ENCODE results near the gene TCEA2. TPM values are rescaled to one million over a fixed set of nuclear protein-coding genes. Genes with fewer than 3 reads are reported as not detected.

Gene TCEA2
- total RNA-seq, 1 donor from 2014 or later = 123 TPM

- Mint-ChIP-seq H3K36me3 (ENCODE audit: low read depth, unreplicated experiment) (no peaks in the 10 kb centered on the region), H3K27me3 (ENCODE audit: unreplicated experiment) (peaks cover 6% of the 10 kb centered on the region), H3K27ac (ENCODE audit: unreplicated experiment) (no peak overlapping the region), H3K9me3 (ENCODE audit: unreplicated experiment) (no peaks in the 10 kb centered on the region), H3K4me1 (ENCODE audit: unreplicated experiment) (no peaks in the 10 kb centered on the region), H3K4me3 (ENCODE audit: unreplicated experiment) (no peak overlapping the region)
- DNase-seq (ENCODE audit: low spot score) = no peak
- no peak for TF ChIP-seq CTCF (IDR thresholded peaks at IDR 0.05; ENCODE audit: unreplicated experiment)
These were observed 49.0 kb downstream of the TCEA2 start for GRCh38 chr20:64111841-64112641.

GRCh38 chr20:64112691-64113443, 49.9 kb downstream of the TCEA2 start:
- H3K27me3 Mint-ChIP-seq (ENCODE audit: unreplicated experiment) = peaks cover 6% of the 10 kb centered on the region

GRCh38 chr20:64113444-64113775, 50.4 kb downstream of the TCEA2 start:
- H3K36me3 Mint-ChIP-seq (ENCODE audit: low read depth, unreplicated experiment) = no peaks in the 10 kb centered on the region
- no peak for TF ChIP-seq CTCF (IDR thresholded peaks at IDR 0.05; ENCODE audit: unreplicated experiment)
- no peak overlapping the region for H3K27ac Mint-ChIP-seq (ENCODE audit: unreplicated experiment)
- no peaks in the 10 kb centered on the region for H3K9me3 Mint-ChIP-seq (ENCODE audit: unreplicated experiment)
- no peak for DNase-seq (ENCODE audit: low spot score)
- H3K4me3 Mint-ChIP-seq (ENCODE audit: unreplicated experiment) = no peak overlapping the region
- peaks cover 6% of the 10 kb centered on the region for H3K27me3 Mint-ChIP-seq (ENCODE audit: unreplicated experiment)
- H3K4me1 Mint-ChIP-seq (ENCODE audit: unreplicated experiment) = no peaks in the 10 kb centered on the region

More at GRCh38 chr20:64112691-64113443, 49.9 kb downstream of the TCEA2 start:
- no peak overlapping the region for H3K4me3 Mint-ChIP-seq (ENCODE audit: unreplicated experiment)
- H3K4me1 Mint-ChIP-seq (ENCODE audit: unreplicated experiment) = no peaks in the 10 kb centered on the region
- DNase-seq (ENCODE audit: low spot score) = no peak
- H3K27ac Mint-ChIP-seq (ENCODE audit: unreplicated experiment) = no peak overlapping the region
- no peaks in the 10 kb centered on the region for H3K9me3 Mint-ChIP-seq (ENCODE audit: unreplicated experiment)
- no peak for TF ChIP-seq CTCF (IDR thresholded peaks at IDR 0.05; ENCODE audit: unreplicated experiment)
- no peaks in the 10 kb centered on the region for H3K36me3 Mint-ChIP-seq (ENCODE audit: low read depth, unreplicated experiment)

GRCh38 chr20:64113796-64114355, 50.9 kb downstream of the TCEA2 start:
- peaks cover 6% of the 10 kb centered on the region for H3K27me3 Mint-ChIP-seq (ENCODE audit: unreplicated experiment)
- H3K27ac Mint-ChIP-seq (ENCODE audit: unreplicated experiment) = no peak overlapping the region
- no peak overlapping the region for H3K4me3 Mint-ChIP-seq (ENCODE audit: unreplicated experiment)
- no peaks in the 10 kb centered on the region for H3K4me1 Mint-ChIP-seq (ENCODE audit: unreplicated experiment)
- TF ChIP-seq CTCF (IDR thresholded peaks at IDR 0.05; ENCODE audit: unreplicated experiment) = no peak
- H3K9me3 Mint-ChIP-seq (ENCODE audit: unreplicated experiment) = no peaks in the 10 kb centered on the region
- DNase-seq (ENCODE audit: low spot score) = no peak
- H3K36me3 Mint-ChIP-seq (ENCODE audit: low read depth, unreplicated experiment) = no peaks in the 10 kb centered on the region
